Panc1 (cell line): Measurements from ENCODE around the gene SENP1. TPM values are rescaled to one million over a fixed set of nuclear protein-coding genes. Genes with fewer than 3 reads are reported as not detected.

Experiments
- ATAC-seq: fragments of 200-7000 bp; cut with Tn5 transposase; 2 replicates; pipeline ENCODE4 v1.9.1; 2020; ENCODE audit warnings: mild to moderate bottlenecking, moderate library complexity
- BruUV-seq: library from RNA; stranded (reverse); fragments of 400-500 nt; replicated peaks from 2 replicates; lab custom pipeline; 2021; lab: Mats Ljungman, UMichigan
- CTCF ChIA-PET: fragments of 300-600 bp; sonication (Branson Sonifier 250); formaldehyde crosslinking; loops from one replicate; lab custom pipeline; 2022; ENCODE audit warnings: antibody characterized with exemption; lab: Charles Lee
- POLR2A ChIA-PET: fragments of 300-600 bp; sonication (Branson Sonifier 250); formaldehyde crosslinking; loops from one replicate; lab custom pipeline; 2022; ENCODE audit warnings: antibody characterized with exemption; lab: Charles Lee
- DNase-seq: peaks from one replicate; pipeline ENCODE4 v3.0.0-alpha.2; 2010; ENCODE audit warnings: low read depth, low spot score
- H3K27ac ChIP-seq: 2 replicates; pipeline ENCODE4 v1.5.1; 2011; ENCODE audit warnings: mild to moderate bottlenecking, low read length, inconsistent platforms
- H3K27me3 ChIP-seq: fragments of 200-500 bp; sonication (Bioruptor generic); 2 replicates; pipeline ENCODE4 v1.6.0; 2014; ENCODE audit warnings: low read length, inconsistent platforms; ENCODE audit not compliant: control insufficient read depth, insufficient read depth
- H3K36me3 ChIP-seq: fragments of 200-500 bp; sonication (Bioruptor generic); 2 replicates; pipeline ENCODE4 v1.5.1; 2014; ENCODE audit warnings: inconsistent platforms, mild to moderate bottlenecking, low read length, moderate library complexity; ENCODE audit not compliant: control insufficient read depth, insufficient read depth
- H3K4me1 ChIP-seq: 2 replicates; pipeline ENCODE4 v1.5.1; 2011; ENCODE audit warnings: inconsistent platforms, mild to moderate bottlenecking, low read length, moderate library complexity; ENCODE audit not compliant: control insufficient read depth, insufficient read depth
- H3K4me3 ChIP-seq, 2 experiments: 2 replicates each; pipeline ENCODE4 v1.5.1; 2011 to 2012; ENCODE audit warnings: low read depth in 2 of 2, low read length in 2 of 2, mild to moderate bottlenecking in 2 of 2, inconsistent platforms in 1 of 2, moderate library complexity in 1 of 2
- H3K9me3 ChIP-seq: fragments of 200-500 bp; sonication (Bioruptor generic); 2 replicates; pipeline ENCODE4 v1.5.1; 2014; ENCODE audit warnings: low read depth, mild to moderate bottlenecking, inconsistent platforms, low read length, moderate library complexity; ENCODE audit not compliant: control insufficient read depth, insufficient read depth
- POLR2AphosphoS5 ChIP-seq: IDR thresholded peaks from 2 replicates; pipeline ENCODE4 v1.6.1; 2012; ENCODE audit warnings: mild to moderate bottlenecking, low read depth, low read length, moderate library complexity
- REST ChIP-seq, 2 experiments: IDR thresholded peaks; 2 replicates each; pipeline ENCODE4 v1.6.1; 2011 to 2012; ENCODE audit warnings: low read depth in 2 of 2, control low read depth in 1 of 2, low read length in 1 of 2, mild to moderate bottlenecking in 1 of 2, moderate library complexity in 1 of 2; ENCODE audit not compliant: insufficient read depth in 1 of 2
- SIN3A ChIP-seq: IDR thresholded peaks from 2 replicates; pipeline ENCODE4 v1.6.1; 2012; ENCODE audit warnings: low read depth, mild to moderate bottlenecking, low read length, moderate library complexity, borderline replicate concordance; ENCODE audit not compliant: insufficient read depth
- TCF7L2 ChIP-seq: IDR thresholded peaks from 2 replicates; pipeline ENCODE4 v1.6.1; 2011; ENCODE audit warnings: mild to moderate bottlenecking, low read depth, low read length, inconsistent platforms
- in situ Hi-C: cut with HindIII; loops from 2 replicates; pipeline ENCODE4 v1.10.0; 2016; ENCODE audit warnings: low sequenced_read_pairs, low pct_unique_long_range_greater_than_20kb
- intact Hi-C: fragments of 100-400 bp; cut with micrococcal nuclease; formaldehyde crosslinking; loops from one replicate; pipeline ENCODE4 v1.10.0; 2022; ENCODE audit not compliant: unreplicated experiment
- total RNA-seq: library from RNA; stranded (reverse); gene quantifications from one replicate; pipeline ENCODE4 v1.2.1, GENCODE V29; 2021; ENCODE audit not compliant: unreplicated experiment
- TF ChIP-seq, protein P1 (sequence below): fragments of 450-650 bp; IDR thresholded peaks from 2 replicates; pipeline ENCODE4 v1.5.1; 2017; ENCODE audit warnings: mild to moderate bottlenecking

The SENP1 gene
- total RNA-seq, 1 experiment from 2014 or later: 35.2 TPM

DNA sequence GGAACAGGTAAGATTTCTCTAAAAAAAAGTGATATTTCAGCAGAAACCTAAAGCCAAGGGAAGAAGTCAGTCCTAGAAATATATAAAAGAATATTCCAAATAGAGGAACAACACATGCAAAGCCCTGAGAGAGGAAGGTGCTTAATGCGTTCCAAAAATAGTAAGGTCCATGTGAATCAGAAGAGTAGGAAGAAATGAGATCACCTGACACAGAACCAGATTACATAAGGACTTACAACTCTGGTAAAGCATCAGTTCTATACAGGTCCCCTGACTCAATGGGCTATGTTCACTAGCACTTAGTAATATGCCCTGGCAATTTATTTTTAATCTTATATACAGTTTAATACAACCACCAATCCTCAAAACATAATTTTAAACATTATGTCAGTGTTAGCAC lies 30.0 kb downstream of the SENP1 start:
- Histone ChIP-seq H3K4me1 (no peaks in the 10 kb centered on the region), H3K27ac (no peak overlapping the region), H3K4me3 (no peak overlapping the region), H3K36me3 (peaks cover 23% of the 10 kb centered on the region), H3K9me3 (no peaks in the 10 kb centered on the region), H3K27me3 (no peaks in the 10 kb centered on the region)
- no peak for ATAC-seq
- ChIA-PET CTCF (no interaction called here), POLR2A (no interaction called here)
- TF ChIP-seq REST (IDR thresholded peaks at IDR 0.05; ENCODE audit: insufficient read depth in 1 of 2, low read depth in 2 of 2, low read length in 1 of 2) (no peak), SIN3A (no peak), TCF7L2 (no peak), POLR2AphosphoS5 (no peak)
- TF ChIP-seq, protein P1, sequence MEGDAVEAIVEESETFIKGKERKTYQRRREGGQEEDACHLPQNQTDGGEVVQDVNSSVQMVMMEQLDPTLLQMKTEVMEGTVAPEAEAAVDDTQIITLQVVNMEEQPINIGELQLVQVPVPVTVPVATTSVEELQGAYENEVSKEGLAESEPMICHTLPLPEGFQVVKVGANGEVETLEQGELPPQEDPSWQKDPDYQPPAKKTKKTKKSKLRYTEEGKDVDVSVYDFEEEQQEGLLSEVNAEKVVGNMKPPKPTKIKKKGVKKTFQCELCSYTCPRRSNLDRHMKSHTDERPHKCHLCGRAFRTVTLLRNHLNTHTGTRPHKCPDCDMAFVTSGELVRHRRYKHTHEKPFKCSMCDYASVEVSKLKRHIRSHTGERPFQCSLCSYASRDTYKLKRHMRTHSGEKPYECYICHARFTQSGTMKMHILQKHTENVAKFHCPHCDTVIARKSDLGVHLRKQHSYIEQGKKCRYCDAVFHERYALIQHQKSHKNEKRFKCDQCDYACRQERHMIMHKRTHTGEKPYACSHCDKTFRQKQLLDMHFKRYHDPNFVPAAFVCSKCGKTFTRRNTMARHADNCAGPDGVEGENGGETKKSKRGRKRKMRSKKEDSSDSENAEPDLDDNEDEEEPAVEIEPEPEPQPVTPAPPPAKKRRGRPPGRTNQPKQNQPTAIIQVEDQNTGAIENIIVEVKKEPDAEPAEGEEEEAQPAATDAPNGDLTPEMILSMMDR: no peak
- BruUV-seq: no TSS peak
- no peak for DNase-seq
- intact Hi-C loops (no loop called here), in situ Hi-C loops (no loop called here)

- Histone ChIP-seq H3K36me3 (peaks cover 22% of the 10 kb centered on the region), H3K27me3 (no peaks in the 10 kb centered on the region), H3K4me3 (no peak overlapping the region), H3K9me3 (no peaks in the 10 kb centered on the region), H3K27ac (no peak overlapping the region), H3K4me1 (no peaks in the 10 kb centered on the region)
- no TSS peak for BruUV-seq
- CTCF ChIA-PET: no interaction called here
- DNase-seq (no peak), ATAC-seq (no peak)
- in situ Hi-C loops: no loop called here
- intact Hi-C loops: no loop called here
- no peak for TF ChIP-seq REST (IDR thresholded peaks at IDR 0.05; ENCODE audit: insufficient read depth in 1 of 2, low read depth in 2 of 2, low read length in 1 of 2)
- no peak for TF ChIP-seq POLR2AphosphoS5
- TF ChIP-seq, protein P1: no peak
- TF ChIP-seq TCF7L2: no peak
- TF ChIP-seq SIN3A: no peak
- POLR2A ChIA-PET: no interaction called here
Measured at GRCh38 chr12:48074266-48074665, 31.6 kb downstream of the SENP1 start.
